WTC11 (cell line): ENCODE measurements around the gene FAM20C.

Experiments
- ATF2 ChIP-seq: sonication (generic); formaldehyde crosslinking; IDR thresholded peaks from 2 replicates; pipeline ENCODE4 v1.8.1; 2022; ENCODE audit warnings: low read depth, missing genetic modification reagents, borderline replicate concordance
- ATF6 ChIP-seq: sonication (generic); formaldehyde crosslinking; IDR thresholded peaks from 2 replicates; pipeline ENCODE4 v1.8.1; 2023; ENCODE audit warnings: mild to moderate bottlenecking, missing genetic modification reagents
- CTCF ChIP-seq: fragments of 200-600 bp; IDR thresholded peaks from 2 replicates; pipeline ENCODE4 v1.8.0; 2022; ENCODE audit warnings: antibody characterized with exemption
- MYBL2 ChIP-seq: sonication (generic); formaldehyde crosslinking; IDR thresholded peaks from 2 replicates; pipeline ENCODE4 v1.8.1; 2023; ENCODE audit warnings: mild to moderate bottlenecking, moderate library complexity, missing genetic modification reagents
- TP53 ChIP-seq: sonication (generic); formaldehyde crosslinking; IDR thresholded peaks from 2 replicates; pipeline ENCODE4 v1.8.1; 2023; ENCODE audit warnings: mild to moderate bottlenecking, missing genetic modification reagents
- ZNF121 ChIP-seq: sonication (generic); formaldehyde crosslinking; IDR thresholded peaks from 2 replicates; pipeline ENCODE4 v1.8.0; 2023; ENCODE audit warnings: missing genetic modification reagents
- ZNF232 ChIP-seq: sonication (generic); formaldehyde crosslinking; IDR thresholded peaks from 2 replicates; pipeline ENCODE4 v1.8.0; 2022; ENCODE audit warnings: mild to moderate bottlenecking, missing genetic modification reagents
- TF ChIP-seq, protein P1 (sequence below): sonication (generic); formaldehyde crosslinking; IDR thresholded peaks from 2 replicates; pipeline ENCODE4 v1.8.0; 2022; ENCODE audit warnings: mild to moderate bottlenecking, missing genetic modification reagents

DNA sequence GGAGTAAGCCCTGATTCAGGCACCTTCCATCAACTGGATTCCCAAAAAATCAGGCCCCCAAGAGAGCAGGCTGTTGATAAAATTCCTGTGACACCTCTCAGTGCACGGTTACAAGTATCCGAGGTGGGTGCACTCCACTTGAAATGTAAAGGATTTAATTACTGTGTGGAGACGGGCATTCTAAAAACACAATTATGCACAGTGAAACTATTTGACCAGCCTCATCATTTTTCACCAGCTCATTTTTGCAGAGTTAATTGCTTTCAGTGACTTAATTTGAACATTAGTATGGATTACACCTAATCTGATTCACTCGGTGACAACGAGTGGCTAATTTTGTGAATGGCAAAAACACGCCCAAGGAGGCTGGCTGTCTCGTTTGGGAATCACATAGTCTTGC lies 99.9 kb downstream of the FAM20C start:
- no peak for TF ChIP-seq MYBL2 (CRISPR knock-in tag)
- TF ChIP-seq CTCF, result no peak
- TF ChIP-seq ZNF121 (CRISPR knock-in tag), result no peak
- no peak for TF ChIP-seq ATF6 (CRISPR knock-in tag)
- TF ChIP-seq ATF2, result no peak
- TF ChIP-seq TP53, result no peak
- no peak for TF ChIP-seq ZNF232 (CRISPR knock-in tag)
- TF ChIP-seq, protein P1, sequence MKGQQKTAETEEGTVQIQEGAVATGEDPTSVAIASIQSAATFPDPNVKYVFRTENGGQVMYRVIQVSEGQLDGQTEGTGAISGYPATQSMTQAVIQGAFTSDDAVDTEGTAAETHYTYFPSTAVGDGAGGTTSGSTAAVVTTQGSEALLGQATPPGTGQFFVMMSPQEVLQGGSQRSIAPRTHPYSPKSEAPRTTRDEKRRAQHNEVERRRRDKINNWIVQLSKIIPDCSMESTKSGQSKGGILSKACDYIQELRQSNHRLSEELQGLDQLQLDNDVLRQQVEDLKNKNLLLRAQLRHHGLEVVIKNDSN (CRISPR knock-in tag), result no peak
